ENCODE results near the gene MAVS.

The MAVS gene

GRCh38 chr20:3846740-3847428 lies at the start of gene MAVS:
Gene MAVS (plus strand): TSS chr20:3846834. CDS start chr20:3854625, 7,791 bp downstream.
- DNase-seq (ENCODE audit: low read depth, low spot score), result peak; percentile 65

GRCh38 chr20:3797226-3797545 lies 49.4 kb upstream of the MAVS start:
- DNase-seq (ENCODE audit: low read depth, low spot score), result no peak

- DNase-seq (ENCODE audit: low read depth, low spot score), result no peak
Measured at GRCh38 chr20:3797592-3798372, 48.9 kb upstream of the MAVS start.

- no peak for DNase-seq (ENCODE audit: low read depth, low spot score)
Measured at GRCh38 chr20:3798373-3798768, 48.3 kb upstream of the MAVS start.

- no peak for DNase-seq (ENCODE audit: low read depth, low spot score)
Measured at GRCh38 chr20:3798908-3799248, 47.8 kb upstream of the MAVS start.

- DNase-seq (ENCODE audit: low read depth, low spot score), result no peak
Measured at GRCh38 chr20:3800256-3800877, 46.3 kb upstream of the MAVS start.

- no peak for DNase-seq (ENCODE audit: low read depth, low spot score)
Measured at GRCh38 chr20:3800878-3801260, 45.8 kb upstream of the MAVS start.

- DNase-seq (ENCODE audit: low read depth, low spot score), result no peak
Measured at GRCh38 chr20:3801299-3801698, 45.3 kb upstream of the MAVS start.

- DNase-seq (ENCODE audit: low read depth, low spot score), result no peak
Measured at GRCh38 chr20:3801846-3802245, 44.8 kb upstream of the MAVS start.

GRCh38 chr20:3802524-3803239 lies 44.0 kb upstream of the MAVS start:
- no peak for DNase-seq (ENCODE audit: low read depth, low spot score)

- DNase-seq (ENCODE audit: low read depth, low spot score), result no peak
Measured at GRCh38 chr20:3803289-3803688, 43.3 kb upstream of the MAVS start.

- no peak for DNase-seq (ENCODE audit: low read depth, low spot score)
Measured at GRCh38 chr20:3803854-3804253, 42.8 kb upstream of the MAVS start.

- DNase-seq (ENCODE audit: low read depth, low spot score), result no peak
Measured at GRCh38 chr20:3804254-3804751, 42.3 kb upstream of the MAVS start.

- no peak for DNase-seq (ENCODE audit: low read depth, low spot score)
Measured at GRCh38 chr20:3804781-3805180, 41.9 kb upstream of the MAVS start.

GRCh38 chr20:3808544-3808943 lies 38.1 kb upstream of the MAVS start:
- no peak for DNase-seq (ENCODE audit: low read depth, low spot score)

GRCh38 chr20:3811467-3812258 lies 35.0 kb upstream of the MAVS start:
- DNase-seq (ENCODE audit: low read depth, low spot score), result peak; percentile 84

- DNase-seq (ENCODE audit: low read depth, low spot score), result no peak
Measured at GRCh38 chr20:3812259-3812681, 34.4 kb upstream of the MAVS start.

GRCh38 chr20:3812975-3813847 lies 33.4 kb upstream of the MAVS start:
- no peak for DNase-seq (ENCODE audit: low read depth, low spot score)

- DNase-seq (ENCODE audit: low read depth, low spot score), result no peak
Measured at GRCh38 chr20:3813848-3814581, 32.6 kb upstream of the MAVS start.
